GM18867 (cell line): ENCODE measurements around the gene BCAS3.
"Not testable (repeated sequence)": the region's sequence is repeated elsewhere in the genome, so short reads cannot be mapped to it uniquely, and the experiment has no call there.

ENCODE experiments used
- ATAC-seq: cut with Tn5 transposase; IDR thresholded peaks from one replicate; pipeline ENCODE4 v1.9.1; 2021; ENCODE audit warnings: mild to moderate bottlenecking, moderate library complexity; ENCODE audit not compliant: unreplicated experiment

BCAS3 gene

DNA sequence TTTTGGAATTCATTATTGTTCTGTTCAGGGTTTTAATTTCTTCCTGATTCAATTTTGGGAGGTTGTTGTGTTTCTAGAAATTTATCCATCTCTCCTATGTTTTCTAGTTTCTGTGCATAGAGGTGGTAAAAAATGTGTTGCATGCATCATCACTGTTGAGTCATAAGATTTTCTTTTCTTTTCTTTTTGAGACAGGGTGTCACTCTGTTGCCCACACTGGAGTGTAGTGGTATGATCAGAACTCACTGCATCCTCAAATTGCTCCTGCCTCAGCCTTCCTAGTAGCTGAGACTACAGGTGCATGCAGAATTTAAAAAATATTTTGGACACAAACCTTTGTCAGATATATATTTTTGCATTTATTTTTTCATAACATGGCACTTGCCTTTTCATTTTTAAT, 184.8 kb downstream of the BCAS3 start:
- no peak for ATAC-seq

DNA sequence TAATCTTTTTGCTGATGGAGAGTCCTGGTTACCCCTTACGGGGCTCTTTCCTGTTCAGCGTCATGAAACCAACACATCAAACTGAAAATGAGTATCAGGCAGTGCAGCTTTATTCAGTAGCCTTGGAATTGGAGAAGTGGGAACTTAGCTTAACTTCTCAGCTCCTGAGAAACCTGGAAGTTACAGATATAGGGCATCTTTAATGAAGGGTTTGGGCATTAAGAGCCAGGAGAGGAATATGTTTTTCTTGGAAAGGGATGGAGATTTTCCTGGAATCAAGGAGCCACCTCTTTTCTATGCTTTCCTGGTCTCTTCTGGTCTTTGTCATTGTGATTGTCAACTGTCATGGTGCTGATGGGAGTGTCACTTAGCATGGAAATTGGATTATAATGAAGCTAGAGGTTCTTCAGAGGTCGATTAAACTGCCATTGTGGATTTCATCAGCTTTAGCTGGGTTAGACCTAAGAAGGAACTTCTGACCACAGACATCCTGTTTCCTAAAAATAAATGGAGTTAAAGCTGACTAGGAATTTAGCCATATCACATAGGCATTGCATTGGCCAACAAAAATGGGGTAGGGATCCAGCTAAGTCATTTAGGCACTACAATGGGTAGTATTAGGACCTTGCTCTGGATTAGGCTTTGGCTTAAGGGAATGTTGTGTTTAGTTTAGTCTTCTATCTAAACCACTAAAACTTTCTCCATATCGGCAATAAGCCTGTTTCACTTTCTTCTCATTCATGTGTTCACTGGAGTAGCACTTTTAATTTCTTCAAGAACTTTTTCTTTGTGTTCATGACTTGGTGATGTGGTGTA, 186.4 kb downstream of the BCAS3 start:
- ATAC-seq: no peak

DNA sequence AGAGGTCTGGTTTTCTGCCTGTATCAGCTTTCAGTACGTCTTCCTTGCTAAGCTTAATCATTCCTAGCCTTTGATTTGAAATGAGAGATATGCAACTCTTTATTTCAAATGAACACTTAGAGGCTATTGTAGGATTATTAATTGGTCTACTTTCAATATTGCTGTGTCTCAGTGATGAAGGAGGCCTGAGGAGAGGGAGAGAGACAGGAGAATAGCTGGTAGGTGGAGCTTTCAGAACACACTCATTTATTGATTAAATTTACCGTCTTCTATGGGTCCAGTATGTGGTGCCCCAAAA, 187.0 kb downstream of the BCAS3 start:
- no peak for ATAC-seq

DNA sequence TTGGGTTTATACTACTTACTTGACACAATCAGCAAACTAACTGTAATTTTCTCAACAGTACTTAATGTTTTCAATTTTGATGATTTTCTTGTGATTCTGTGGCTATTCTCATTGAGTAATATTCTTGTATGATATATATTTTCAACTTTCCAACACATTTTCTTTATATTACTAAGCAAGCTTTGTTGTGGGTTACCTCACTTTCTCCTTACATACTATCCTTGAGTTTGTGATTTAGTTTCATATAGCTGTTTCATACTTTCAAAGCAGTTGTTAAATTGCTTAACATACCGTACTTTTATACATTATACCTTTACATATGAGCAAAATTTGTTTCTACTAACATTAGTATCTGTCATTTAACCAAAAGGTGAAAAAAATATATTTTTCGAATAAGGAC, 197.1 kb downstream of the BCAS3 start:
- no peak for ATAC-seq

DNA sequence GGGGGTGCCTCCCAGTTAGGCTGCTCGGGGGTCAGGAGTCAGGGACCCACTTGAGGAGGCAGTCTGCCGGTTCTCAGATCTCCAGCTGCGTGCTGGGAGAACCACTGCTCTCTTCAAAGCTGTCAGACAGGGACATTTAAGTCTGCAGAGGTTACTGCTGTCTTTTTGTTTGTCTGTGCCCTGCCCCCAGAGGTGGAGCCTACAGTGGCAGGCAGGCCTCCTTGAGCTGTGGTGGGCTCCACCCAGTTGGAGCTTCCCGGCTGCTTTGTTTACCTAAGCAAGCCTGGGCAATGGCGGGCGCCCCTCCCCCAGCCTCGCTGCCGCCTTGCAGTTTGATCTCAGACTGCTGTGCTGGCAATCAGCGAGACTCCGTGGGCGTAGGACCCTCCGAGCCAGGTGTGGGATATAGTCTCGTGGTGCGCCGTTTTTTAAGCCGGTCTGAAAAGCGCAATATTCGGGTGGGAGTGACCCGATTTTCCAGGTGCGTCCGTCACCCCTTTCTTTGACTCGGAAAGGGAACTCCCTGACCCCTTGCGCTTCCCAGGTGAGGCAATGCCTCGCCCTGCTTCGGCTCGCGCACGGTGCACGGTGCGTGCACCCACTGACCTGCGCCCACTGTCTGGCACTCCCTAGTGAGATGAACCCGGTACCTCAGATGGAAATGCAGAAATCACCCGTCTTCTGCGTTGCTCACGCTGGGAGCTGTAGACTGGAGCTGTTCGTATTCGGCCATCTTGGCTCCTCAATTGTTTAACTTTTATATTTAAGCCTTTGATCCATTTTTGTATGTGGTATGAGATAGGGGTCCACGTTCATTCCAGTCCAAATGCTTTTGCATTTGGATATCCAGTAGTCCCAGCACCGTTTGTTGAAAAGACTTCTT, 209.3 kb downstream of the BCAS3 start:
- not testable (repeated sequence) for ATAC-seq

DNA sequence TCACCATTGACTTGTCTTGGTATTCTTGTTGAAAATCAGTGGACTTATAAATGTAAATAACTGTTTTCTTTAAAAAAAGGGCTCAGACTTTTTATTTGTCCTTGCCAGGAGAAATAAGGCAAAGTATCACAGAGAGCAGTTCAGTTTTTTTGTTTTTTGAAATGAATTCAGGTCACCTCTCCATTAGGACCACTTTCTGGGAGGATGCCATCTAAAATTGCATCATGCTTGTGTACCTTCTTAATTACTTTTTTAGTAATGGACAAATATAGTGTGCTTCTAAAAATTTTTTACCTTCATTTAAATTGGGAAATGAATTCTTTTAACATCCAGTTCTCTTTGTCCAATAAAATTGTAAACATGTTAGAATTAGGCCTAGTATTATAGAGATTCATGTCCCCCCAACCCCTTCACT, 210.0 kb downstream of the BCAS3 start:
- no peak for ATAC-seq

DNA sequence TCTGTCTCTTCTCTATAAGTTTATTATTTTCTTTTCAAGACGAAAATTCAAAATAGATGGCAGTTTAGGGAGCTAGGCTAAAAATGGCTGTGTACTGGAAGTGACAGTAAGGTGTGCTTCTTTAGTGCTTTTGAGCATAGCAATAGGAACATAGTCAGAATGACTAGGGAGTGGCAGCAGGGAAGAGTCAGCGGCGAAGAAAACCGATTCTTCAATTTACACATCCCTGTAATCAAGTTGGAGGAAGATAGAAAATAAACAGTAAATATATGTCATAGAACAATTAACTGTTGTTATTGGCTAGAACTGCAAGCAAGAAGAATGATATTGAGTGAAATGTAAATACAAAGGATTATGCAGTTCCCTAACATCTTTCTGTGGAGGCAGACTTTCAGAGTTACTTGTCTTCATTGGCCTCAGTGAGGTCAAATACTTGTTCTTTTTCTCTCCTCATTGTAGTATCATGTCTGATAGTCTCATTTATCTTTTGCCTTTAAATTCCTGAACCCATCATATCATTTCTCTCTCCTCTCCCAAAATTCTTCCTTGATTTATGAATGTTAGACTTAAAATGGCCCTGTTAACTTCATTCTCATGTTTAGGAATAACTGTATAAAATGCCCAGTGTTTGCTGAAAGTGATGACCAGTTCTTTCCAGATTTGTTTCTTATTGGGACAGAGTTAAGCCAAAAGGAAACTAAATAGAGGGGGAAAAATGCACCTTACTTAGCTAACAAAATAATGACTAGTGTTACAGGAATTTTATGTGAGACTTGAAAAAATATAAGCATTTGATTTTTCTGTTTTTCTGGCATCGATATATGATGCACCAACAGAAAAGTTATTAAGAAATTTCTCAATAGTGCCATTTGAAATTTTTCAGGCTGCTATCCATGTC, 211.4 kb downstream of the BCAS3 start:
- ATAC-seq: no peak

DNA sequence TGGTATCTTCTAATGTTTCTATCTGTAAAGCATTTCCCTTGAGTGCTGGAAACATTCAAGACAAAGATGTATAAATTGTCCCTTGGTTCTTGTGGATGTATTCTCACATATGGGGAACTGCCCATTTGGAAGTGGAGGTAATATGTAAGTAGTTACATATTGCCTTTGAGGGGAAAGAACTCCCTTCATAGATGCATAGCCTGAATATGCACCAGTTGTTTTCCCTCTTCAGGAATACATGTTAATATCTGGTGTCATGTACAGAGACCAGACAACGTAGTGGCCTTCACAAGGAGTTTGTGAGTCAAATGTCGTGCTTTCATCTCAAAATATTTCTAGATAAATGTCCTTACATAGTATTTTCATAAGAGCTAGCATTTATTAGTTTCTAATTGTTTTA, 213.5 kb downstream of the BCAS3 start:
- ATAC-seq: no peak

DNA sequence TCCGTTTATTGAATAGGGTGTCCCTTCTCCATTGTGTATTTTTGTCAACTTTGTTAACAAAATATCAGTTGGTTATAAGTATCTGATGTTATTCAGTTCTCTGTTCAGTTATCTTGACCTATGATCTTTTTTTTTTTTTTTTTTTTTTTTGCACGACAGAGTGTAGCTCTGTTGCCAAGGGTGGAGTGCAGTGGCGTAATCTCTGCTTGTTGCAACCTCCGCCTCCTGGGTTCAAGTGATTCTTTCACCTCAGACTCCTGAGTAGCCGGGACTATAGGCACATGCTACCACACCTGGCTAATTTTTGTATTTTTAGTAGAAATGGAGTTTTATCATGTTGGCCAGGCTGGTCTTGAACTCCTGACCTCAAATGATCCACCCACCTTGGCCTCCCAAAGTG, 215.8 kb downstream of the BCAS3 start:
- no peak for ATAC-seq

DNA sequence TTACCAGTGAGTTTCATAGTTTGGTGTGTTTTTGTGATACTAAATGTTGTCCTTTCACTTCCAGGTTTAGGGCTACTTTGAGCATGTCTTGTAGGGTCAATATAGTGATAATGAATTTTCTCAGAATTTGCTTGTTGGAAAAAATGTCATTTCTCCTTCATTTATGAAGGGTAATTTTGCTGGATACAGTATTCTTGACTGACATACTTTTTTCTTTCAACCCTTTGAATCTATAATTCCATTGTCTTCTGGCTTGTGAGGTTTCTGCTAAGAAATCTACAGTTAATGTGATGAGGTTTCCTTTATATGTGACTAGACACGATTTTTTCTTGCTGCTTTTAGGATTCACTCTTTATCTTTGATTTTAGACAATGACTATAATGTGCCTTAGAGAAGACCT, 219.3 kb downstream of the BCAS3 start:
- ATAC-seq: no peak

DNA sequence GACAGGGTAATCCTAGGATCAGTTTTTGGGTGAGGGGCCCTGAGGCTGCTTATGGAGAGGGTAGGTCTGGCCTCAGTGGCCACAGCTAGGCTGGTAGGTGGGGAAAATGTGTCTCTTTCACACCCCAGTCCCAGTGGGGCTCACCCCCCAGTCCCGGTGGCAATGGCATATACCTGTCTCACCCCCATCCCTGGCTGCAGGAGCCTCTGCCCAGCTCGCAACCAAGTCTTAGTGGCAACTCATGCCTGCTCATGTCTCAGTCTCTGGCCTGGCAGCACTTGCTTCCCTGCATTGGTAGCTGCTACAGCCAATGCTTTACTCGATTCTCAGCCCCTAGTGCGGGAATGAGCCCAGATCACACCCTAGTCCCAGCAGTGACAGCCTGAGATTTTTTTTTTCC, 221.5 kb downstream of the BCAS3 start:
- ATAC-seq: no peak

DNA sequence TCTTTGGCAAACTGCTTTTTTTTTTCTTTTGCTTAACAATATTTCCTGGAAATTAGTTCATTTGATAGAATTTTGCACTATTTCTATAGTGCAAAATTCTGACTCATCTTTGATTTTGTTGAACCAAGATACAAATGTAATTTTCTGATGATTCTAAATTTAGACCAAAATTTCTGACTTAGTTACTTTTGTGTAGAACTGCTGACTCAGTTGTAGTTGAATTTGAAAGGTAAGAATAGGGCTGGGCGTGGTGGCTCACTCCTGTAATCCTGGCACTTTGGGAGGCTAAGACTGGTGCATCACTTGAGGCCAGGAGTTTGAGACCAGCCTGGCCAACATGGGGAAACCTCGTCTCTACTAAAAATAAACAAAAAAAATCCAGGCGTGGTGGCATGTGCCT, 223.0 kb downstream of the BCAS3 start:
- no peak for ATAC-seq

DNA sequence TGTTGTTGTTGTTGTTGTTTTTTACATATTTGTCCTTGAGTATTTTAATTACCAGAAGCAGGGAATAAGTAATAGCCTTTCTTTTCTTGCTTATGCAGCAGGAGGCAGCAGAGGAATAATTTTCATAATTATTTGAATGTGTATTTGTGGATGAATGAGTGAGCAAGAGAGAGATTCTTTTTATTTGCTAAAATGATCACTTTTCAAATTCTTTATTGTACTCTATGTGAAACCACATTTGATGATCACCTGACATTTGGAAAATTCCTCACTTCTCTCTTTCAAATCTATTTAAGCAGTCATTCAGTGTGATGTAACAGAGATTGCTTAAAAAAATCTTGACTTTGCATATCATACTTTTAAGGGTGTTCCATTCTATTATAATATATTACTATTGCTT, 223.6 kb downstream of the BCAS3 start:
- ATAC-seq: no peak

DNA sequence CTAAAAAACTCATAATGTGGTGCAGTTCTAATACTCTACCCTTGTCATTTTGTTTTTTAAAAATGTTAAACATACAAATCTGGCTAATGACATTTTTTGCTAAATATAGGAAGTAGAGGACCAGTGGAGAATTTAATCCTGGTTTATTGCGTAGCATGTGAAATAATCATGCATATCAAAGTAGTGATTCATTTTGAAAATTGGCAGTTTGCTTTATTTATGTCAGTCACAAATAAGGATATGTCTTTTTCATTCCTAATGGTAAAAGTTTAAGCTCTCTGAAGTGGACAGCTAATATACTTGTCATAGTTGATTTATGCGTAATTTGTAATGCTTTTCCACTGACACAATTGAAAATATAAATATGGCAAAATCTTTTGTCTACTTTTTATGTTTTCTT, 224.2 kb downstream of the BCAS3 start:
- no peak for ATAC-seq

DNA sequence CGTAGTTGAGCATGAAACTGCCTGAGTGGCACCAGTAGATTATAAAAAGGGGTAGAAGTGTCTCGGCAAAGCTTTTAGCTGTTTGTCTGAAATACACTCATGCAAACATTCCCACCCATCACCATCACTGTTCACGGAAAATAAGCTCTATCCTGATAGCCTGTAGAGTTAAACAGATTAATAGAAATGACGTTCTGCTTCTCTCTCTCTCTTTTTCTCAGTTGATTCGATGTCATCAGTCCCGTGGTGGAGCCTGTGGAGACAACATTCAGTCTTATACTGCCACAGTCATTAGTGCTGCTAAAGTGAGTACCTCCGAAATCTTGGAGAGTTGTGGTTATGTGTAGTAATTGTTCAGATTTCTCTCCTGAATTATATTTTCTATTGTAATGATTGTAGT, 224.7 kb downstream of the BCAS3 start:
- no peak for ATAC-seq

DNA sequence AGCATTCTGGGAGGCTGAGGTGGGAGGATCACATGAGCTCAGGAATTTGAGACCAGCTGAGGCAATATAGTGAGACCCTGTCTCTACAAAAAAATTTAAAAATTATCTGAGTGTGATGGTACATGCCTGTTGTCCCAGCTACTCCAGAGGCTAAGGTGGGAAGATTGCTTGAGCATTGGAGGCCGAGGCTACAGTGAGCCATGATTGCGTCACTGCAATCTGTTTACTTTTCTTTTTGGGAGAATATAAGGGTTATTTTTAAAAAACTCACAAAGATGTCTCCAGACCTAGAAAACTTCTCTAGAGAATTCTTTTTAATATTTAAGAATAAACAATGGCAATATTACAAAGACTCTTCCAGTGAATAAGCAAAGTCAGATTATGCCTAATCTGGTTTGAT, 226.9 kb downstream of the BCAS3 start:
- ATAC-seq: no peak

DNA sequence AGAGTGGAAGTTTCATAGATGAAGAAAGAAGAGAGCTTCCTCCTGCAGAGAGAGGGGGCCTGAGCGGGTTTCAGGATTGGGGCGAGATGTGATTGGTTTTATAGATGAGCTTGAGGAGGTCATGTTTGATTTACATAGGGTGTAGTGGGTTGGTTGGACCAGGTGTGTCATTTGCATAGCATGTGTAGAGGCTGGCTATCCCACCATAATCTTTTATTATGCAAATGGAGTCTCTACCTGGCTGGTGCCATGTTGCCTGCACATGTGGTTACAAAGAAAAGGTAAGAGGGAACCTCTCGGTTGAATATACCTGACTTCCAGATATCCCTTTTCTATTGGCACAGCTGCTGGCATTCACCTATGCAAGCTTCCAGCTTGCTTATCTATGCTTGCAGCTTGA, 228.1 kb downstream of the BCAS3 start:
- no peak for ATAC-seq

DNA sequence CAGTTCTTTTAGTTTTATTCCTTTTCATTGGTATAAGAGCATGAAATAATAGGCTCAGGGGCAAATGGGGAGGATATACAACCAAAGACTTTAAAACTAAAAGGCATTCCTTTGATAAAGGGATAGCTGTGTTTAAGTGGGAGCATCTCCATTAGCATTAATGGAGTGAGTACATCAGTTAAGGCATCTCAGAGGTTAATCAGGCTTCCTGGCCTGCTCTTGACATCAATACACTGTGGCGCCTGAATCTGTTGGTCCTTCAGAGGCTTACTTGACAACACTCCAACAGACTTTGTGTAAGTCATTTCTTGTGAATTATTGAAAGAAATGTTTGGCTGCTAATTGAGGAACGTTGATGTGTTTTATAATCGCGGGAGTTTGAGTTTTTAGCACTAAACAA, 230.7 kb downstream of the BCAS3 start:
- no peak for ATAC-seq

DNA sequence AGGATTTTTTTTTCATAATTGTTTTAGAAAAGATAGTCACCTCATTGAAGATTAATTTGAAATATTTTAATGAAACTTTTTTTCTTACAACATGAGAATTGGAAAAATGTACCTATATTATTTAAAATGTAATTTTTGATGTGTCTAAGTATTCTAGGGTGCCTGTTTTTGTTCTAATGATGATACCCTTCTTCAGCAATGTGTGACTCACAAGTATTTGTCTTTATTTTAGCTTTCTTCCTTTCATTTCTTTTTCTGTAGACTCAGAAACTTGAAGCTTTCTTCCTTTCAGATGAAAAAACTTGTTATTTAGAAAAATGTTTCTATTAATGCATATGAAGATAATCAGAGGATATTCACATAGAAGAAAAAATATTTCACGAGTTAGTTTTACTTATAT, 231.8 kb downstream of the BCAS3 start:
- ATAC-seq: no peak

DNA sequence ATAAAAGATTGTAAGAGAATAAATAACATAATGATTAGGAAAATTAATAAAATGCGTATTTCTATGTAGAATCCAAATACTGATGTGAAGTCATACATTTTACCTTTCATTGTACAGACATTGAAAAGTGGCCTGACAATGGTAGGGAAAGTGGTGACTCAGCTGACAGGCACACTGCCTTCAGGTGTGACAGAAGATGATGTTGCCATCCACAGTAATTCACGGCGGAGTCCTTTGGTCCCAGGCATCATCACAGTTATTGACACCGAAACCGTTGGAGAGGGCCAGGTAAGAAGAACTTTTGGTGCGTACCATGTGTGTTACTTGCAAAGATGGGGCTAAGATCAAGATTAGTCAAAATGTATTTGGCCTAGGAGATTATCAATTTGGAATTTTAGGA, 232.8 kb downstream of the BCAS3 start:
- ATAC-seq: no peak

DNA sequence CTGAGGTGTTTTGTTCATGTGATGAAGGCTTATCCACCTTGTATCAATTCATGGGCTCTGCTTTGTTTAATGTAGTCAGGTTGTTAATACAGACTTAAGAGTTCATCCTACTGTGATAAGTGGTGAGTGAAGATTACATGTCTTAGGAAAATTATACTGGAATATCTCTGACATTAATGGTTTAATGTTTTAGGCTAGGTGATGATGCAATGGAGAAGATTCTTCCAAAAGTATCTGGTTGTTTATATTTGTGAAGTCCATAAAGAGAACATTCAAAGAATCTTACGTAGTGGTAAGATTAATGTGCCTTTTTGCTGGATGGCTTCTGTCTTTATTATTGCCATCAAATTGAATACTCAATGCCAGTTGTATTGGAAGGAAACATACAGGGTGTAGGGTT, 236.4 kb downstream of the BCAS3 start:
- ATAC-seq: no peak
